Activated effector memory CD4-positive, alpha-beta T cell treated with Interleukin-2 at 50 U/mL for 16 hours (primary cell): ENCODE results near the gene IGFLR1.
A peak's percentile ranks its signal among the peaks of the same experiment; 100 is the strongest.
"Not testable (repeated sequence)": the region's sequence is repeated elsewhere in the genome, so short reads cannot be mapped to it uniquely, and the experiment has no call there.

Experiments
- DNase-seq: peaks from one replicate; pipeline ENCODE4 v3.0.0-alpha.2; 2020

The IGFLR1 gene

DNA sequence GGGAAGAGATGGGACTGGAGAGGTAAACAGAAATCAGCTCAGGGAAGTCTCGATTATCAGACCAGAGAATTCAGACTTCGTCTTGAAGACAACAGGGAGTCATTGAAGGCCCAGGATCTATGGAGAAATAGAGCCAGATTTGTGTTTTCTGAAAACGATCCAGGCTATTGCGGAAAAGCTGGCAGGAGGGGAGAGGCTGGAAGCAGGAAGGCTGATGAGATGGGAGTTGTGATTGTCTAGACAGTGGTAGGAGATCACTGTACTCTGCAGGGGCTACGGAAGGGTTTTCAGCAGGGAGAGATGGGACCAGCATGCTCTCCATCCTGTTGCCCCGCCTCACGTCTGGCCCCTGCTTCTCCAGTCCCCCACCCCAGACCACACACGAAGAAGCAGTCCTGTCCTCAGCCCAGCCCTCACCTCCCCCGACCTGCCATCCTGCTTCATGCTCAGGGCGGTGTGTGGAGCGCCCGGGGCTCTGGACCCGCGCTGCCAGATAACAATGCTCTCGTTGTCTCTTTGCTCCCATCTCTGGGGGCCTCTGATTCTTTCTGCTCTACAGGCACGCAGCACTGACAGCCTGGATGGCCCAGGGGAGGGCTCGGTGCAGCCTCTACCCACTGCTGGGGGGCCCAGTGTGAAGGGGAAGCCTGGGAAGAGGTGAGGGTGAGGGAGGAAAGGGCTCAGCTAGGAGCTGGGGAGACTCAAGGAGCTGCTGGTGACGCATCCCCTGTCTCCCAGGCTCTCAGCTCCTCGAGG lies 35.0 kb upstream of the IGFLR1 start:
- DNase-seq: no peak

DNA sequence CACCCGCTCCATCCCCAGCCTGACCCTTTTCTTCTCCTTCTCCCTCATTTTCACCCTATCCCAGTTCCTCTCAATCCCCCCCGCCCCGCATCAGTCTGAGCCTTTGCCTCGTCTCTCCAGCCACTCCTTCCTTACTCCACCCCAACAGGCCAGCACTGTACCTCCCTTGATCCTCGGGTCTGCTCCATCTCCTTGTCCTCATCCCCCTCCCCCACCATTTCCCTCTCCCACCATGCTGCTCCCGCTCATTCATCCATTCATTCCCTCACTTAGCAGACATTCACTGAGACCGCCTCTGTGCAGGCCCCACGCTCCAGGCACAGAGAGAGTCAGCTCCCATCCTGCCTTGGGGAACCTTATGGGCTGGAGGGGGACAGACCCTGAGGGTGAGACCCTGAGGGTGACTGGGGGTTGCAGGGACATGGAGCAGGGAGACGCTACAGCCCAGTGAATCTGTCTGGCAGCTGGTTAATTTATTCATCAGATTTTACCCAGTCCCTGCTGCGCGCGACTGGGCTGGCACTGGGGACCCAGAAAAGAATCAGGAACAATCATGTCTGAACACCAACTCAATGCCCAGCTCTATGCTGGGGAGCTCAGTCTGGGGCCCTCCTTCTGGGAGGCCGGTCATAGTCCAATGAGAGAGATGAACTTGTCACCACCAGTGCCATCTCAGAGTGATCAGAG lies 34.0 kb upstream of the IGFLR1 start:
- DNase-seq: no peak

DNA sequence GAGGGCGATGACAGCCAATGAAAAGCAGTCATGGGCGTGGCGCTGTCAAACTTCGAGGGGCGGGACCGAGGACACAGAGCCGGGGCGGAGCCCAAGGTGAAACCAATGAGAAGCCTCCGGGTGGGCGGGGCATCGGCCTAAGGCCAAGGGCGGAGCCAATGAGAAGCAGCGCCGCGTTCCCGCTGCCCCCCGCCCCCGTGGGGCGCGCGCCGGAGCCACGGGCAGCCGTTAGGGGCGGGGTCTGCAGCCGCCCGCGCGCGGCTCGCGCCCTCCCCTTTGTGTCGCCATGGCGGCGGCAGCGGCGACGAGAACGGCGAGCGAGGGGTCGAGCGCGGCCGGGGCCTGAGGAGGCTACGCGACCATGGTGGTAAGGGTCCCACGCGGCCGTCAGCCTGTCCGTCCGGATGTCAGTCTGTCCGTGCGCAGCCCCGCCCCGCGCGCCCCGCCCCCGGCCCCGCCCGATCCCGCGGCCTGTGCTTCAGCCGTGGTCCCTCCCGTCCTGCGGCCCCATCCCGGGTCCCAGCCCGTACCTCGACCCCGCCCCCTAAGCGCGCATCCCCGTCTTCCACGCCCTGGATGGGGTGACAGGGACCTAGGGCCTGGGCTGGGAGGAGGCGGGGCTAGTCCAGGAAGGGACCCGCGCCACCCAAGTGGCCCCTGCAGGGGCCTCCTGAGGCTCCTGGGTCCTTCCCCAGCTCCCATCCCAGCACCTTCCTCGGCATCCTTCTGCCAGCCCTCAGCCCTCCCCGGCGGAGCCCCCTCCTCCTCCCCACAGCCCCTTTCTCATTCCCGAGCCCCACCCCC lies 33.2 kb upstream of the IGFLR1 start, which contains the start of gene ARHGAP33:
ARHGAP33 (plus strand) TSS at position 267 of the 804 bp plus-strand sequence; CDS start at position 362, 95 bp downstream.
- peak; percentile 97 for DNase-seq

DNA sequence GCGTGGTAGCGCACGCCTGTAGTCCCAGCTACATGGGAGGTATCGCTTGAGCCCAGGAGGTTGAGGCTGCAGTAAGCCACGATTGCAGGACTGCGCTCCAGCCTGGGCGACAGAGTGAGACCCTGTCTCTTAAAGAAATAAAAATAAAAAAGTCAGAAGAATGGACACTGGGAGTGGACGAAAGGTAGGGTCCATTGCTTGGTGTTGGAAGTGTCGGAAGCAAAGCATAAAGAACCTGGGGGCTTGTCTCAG lies 32.7 kb upstream of the IGFLR1 start:
- DNase-seq: no peak

DNA sequence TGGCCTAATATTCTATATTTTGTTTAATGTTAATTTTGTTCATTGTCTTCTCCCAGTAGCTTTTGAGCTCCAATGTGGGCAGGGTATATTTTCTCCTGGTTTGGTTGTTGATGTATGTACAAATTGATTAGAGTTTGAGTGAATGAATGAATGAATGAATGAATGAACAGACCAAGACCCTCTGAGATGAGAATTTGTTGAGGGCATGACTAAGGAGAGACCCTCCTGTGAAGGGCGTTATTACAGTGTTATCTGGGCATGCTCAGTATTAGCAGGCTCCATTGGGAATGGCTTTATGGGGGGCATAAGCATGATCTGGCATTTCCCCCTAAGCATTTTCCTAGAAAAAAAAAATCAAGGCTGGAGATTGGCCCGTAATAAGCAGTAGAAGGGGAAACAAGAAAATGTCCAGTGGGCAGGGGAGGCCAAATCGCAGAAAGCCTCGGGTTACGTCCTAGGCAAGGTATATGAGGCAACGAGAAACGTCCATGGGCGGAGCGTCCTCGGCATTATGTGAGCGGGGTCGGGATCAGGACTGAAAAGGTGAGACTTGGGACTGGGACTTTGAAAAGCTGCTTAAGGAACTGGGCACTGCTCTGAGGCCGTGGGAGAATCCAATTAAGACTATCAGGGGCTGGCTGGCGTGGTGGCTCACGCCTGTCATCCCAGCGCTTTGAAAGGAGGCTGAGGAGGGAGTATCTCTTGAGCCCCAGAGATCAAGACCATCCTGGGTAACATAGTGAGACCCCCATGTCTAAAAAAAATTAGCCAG lies 32.2 kb upstream of the IGFLR1 start:
- DNase-seq: no peak

DNA sequence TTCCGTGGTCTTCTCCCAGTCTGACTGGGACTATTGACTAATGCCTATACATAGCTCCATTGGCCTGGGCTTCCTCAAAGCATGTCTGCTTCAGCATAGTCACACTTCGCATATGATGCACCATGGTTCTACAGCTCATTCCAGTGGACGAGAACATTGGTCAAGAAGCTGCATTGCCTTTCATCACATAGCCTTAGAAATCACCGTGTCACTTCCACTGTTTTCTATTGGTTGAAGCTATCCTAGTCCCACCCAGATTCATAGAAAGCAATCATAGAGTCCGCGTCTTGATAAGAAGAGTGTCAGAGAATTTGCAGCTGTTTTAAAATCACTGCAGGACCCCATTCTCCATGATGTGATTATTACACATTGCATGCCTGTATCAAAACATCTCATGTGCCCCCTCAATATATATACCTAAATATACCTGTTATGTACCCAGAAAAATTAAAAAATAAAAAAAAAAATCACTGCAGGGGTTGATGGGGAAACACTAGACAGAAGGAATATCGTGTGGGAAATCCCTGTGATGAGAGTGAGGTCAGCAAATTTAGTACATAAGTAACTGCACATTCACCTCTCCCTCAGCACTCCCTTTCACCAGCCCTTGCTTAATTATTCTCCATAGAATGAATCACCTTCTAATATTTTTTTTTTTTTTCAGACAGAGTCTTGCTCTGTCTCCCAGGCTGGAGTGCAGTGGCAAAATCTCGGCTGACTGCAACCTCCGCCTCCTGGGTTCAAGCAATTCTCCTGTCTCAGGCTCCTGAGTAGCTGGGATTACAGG lies 31.0 kb upstream of the IGFLR1 start:
- DNase-seq: no peak

DNA sequence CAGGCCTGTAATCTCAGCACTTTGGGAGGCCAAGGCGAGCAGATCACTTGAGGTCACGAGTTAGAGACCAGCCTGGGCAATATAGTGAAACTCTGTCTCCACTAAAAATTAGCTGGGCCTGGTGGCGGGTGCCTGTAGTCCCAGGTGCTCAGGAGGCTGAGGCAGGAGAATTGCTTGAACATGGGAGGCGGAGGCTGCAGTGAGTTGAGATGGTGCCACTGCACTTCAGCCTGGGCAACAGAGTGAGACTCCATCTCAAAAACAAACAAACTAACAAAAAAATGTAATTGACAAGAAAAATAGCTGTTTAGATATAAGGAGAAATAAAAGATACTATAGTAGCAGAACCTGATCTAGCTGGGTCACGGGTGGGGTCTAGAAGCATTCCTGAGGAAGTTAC lies 30.1 kb upstream of the IGFLR1 start:
- not testable (repeated sequence) for DNase-seq

DNA sequence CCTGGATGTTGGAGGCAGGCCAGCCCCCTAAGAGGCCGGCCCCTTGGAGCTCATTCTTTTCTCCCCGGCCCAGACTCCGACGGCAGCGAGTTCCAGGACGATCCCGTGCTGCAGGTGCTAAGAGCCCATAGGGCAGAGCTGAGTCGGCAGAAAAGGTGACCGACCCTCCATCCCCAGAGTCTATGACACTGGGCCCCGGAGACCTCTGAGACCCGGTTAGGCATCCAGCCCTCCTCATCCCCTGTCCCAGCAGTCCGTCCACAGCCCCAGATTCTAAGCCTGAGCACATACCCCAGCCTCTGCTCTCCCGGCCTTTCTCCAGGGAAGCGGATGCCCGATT lies 25.8 kb upstream of the IGFLR1 start:
- DNase-seq: no peak

DNA sequence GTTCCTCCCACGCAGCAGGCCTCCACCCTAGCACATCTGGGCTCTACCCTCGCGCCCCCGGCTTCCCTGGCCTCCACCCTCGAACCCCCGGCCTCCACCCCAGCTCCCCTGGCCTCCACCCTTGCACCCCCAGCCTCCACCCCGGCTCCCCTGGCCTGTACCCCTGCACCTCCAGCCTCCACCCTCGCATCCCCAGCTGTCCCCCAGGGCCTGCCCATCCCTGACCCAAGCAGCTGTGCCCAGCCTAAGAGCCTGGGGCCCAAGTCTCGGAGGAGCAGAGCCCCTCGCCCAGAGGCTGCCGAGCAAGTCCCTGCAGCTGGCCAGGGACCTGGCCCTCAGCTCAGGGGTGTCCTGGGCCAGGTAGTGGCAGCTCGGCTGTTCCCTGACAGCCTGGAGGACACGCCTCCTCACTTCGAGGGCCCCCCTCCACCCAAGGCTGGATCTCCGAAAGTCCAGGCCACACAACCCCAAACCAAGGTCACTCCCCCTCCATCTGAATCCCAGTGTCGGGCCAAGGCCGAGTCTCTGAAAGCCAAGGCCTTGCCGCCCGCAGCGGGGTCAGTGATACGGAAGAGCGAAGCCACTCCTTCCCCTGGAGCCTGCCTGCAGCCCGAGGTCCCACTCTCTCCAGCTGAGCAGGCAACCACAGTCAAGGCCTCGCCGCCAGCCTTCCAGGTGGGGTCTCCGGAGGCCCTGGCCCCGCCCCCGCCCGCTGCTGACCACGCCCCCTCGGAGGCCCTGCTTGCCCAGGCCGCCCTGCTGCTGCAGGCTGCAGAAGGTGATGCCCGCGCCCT lies 25.2 kb upstream of the IGFLR1 start:
- no peak for DNase-seq

DNA sequence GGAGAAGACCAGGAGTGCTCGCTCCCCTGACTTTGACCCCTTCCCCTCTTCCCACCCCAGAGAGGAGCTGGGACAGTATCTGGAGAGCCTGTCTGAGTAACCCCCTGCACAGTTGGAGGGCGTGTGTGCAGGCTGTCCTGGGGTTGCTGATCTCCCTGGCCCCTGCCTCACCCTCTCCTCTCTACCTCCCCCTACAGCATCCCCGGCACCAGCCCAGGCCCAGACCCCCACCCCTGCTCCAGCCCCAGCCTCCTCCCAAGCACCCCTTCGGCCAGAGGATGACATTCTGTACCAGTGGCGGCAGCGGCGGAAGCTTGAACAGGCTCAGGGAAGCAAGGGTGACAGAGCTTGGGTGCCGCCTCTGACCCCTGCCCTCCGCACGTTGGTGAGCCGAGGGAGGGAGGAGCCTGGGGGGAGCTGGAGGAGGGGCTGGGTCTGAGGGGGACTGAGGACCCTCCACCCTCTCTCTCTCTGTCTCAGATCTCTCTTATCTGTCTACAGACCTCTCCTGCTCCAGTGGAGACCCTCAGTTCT lies 24.4 kb upstream of the IGFLR1 start:
- no peak for DNase-seq

DNA sequence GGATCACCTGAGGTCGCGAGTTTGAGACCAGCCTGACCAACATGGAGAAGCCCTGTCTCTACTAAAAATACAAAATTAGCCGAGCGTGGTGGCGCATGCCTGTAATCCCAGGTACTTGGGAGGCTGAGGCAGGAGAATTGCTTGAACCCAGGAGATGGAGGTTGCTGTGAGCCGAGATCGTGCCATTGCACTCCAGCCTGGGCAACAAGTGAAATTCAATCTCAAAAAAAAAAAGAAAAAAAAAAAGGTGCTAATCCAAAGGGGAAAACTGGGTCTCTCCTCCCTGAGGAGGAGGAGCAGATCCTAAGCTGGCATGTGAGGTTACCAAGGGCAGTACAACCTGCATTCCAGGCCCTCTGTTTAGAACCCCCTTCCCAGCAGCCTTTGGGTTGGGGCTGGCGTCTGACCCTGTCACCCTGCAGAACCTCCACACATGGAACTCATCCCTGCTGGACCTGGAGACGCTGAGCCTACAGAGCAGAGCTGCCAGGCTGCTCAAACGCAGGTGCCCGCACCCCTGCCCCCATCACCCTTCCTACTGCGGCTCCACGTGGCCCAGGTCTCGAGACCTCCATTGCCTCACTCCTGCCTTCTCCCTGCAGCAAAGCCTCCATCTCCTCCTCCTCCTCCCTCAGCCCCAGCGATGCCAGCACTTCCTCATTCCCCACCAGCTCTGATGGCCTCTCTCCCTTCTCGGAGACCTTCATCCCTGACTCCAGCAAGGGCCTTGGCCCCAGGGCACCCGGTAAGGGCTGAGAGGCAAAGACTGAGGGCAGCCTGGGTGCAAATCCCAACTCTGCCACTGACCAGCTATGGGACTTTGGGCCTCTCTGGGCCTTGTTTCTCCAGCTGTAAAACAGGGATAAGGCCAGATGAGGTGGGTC lies 22.4 kb upstream of the IGFLR1 start:
- no peak for DNase-seq

DNA sequence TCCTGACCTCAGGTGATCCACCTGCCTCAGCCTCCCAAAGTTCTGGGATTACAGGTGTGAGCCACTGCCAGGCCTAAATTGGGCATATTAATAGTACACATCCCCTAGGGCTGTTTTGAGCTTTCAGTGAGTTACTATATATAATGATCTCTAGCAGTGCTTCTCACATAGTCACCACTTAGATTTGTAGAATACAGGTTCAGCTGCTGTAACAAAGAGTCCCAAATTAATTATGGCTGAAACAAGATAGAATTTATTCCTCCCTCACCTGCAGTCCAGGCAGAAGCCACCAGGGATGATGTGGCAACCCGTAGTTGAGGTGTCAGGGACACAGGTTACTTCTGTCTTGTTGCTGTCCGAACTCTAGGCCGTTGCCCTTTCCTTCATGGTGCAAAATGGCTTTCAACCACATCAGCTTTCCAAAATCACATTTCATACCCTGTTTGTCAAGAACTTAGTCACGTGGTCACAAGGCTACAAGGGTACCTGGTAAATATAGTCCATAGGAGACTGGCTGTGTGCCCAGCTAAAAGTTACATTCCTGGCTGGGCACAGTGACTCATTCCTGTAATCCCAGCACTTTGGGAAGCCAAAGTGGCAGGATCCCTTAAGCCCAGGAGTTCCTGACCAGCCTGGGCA lies 18.6 kb upstream of the IGFLR1 start:
- DNase-seq: no peak

DNA sequence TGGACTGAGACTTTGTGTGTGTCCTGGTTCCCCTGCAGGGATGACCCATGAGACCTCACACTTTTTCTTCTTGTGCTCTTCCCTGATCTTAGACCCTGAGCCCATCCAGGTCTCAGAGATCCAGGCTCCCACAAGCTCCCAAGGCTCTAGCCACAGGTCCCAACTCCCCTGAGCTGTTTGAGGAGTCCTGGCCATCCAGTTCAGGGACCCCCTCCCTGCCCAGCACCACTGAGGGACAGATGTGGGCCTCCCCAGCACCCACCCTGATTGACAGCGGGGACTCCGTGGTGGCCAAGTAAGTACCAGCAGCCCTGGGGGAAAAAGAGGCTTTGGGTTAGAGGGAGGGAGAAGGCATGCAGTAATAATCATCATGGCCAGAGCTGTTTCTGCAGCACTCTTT lies 17.4 kb upstream of the IGFLR1 start:
- DNase-seq: no peak

DNA sequence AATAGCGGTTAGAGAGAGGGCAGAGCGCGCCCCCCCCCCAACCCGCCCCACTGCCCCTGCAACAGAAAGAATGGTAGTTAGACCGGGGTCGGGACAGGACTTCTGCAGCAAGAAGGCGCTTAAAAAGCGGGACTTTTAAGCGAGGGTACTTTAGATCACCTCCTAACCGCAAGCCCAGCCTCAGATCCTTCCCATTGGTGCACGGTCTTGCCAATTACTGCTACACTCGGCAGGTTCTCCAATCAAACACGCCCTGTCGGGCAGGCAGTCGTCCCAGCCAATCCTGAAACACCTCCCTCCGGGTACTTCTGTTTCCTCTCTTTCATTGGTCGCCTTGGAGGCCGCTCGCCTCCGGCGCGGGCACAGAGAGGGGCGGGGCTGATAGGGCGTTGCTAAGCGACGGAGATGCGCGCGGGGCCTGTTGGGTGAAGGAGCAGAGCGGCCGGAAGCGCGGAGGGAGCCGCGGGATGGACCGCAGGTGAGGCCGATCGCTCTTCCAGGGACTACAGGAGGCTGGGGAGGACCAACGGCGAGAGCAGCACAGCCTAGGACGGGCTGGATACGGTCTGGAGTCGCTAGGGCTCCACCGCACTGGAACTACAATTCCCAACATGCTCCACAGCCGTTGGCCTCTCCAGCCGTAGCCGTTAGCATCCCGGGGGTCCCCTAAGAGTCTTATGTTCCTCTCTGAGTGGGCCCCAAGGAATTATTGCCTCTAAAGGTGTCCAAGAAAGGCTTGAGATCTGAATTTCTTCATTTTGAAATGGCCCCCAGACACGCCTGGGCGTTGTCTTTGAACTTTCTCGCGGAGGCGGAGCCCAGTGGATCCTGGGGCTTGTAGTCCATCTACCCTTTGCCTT lies 15.7 kb upstream of the IGFLR1 start, which contains the start of gene PROSER3:
PROSER3 (plus strand) TSS at position 428 of the 860 bp plus-strand sequence; CDS start at position 468, 40 bp downstream.
- peak; percentile 97 for DNase-seq

DNA sequence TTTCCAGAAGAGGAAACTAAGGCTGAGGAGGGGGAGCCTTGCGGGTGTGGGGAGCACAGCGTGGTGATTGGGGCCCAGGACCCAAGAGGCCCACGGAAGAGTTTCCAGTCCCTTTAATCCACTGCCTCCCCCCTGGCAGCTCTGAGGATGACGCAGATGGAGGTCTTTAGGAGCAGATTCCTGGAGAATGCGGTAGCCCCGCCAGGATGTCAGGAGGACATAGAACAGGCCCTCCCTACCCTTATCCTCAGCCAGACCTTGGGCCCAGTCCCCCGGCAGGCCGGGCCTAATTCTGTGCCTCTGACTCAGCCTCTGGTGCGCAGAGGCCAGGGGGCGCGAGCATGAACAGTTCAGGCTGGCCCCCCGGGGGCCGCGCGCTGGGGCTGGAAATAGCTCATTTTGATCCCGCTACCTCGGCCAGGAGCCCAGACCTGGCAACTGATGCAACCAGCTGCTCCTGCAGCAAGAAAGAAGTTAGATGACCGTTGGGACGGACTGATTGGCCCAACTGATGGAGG lies 15.0 kb upstream of the IGFLR1 start:
- DNase-seq: no peak

DNA sequence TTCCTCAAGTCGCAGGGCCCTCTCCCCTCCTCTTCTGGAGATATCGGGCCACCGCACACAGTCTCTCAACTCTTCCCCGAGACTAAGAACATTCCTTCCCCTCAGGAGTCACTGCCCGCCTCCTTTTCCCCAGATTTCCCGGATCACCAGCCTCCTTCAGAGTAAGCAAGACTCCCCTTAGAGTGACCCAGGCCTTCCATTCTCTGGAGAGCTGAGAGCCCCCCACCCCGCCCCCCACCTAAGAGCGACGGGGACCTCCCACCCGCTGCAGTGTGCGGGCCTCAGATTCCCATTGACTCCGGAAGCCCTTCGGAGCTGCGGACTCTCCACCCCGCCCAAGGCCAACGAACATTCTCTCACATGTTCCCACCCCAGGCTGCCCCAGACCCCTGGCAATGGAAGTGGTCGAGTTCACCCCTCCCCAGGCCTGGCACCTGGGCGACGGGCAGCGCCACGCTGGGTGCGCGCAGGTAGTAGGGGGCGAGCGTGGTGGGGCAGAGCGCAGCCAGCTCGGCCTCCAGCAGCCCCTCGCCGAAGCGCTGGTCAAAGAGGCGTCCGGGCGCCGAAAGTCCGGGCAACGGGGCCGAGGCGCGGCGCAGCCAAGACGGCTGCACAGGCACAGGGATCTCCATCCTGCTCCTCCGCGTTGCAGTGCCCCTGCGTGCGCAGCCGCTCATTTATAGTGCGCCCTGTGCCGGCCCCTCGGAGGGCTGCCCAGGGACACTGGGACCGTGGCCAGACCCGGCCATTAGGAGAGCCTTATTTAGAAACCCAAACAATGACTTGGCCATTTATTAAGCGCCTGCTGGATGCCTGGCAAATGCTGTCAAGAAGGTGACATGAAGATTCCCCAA lies 14.4 kb upstream of the IGFLR1 start, which contains the start of gene HSPB6:
HSPB6 (minus strand) TSS at position 653 of the 854 bp plus-strand sequence; CDS start at position 632, 21 bp downstream.
- DNase-seq: no peak
